HL-60/S4 (cell line): Measurements from ENCODE around the gene ATIC.

Source experiments
- in situ Hi-C: fragments of 300-500 bp; cut with MboI; formaldehyde crosslinking; loops from 2 replicates; pipeline ENCODE4 v1.14.3; 2022; ENCODE audit warnings: low sequenced_read_pairs

Gene ATIC

DNA sequence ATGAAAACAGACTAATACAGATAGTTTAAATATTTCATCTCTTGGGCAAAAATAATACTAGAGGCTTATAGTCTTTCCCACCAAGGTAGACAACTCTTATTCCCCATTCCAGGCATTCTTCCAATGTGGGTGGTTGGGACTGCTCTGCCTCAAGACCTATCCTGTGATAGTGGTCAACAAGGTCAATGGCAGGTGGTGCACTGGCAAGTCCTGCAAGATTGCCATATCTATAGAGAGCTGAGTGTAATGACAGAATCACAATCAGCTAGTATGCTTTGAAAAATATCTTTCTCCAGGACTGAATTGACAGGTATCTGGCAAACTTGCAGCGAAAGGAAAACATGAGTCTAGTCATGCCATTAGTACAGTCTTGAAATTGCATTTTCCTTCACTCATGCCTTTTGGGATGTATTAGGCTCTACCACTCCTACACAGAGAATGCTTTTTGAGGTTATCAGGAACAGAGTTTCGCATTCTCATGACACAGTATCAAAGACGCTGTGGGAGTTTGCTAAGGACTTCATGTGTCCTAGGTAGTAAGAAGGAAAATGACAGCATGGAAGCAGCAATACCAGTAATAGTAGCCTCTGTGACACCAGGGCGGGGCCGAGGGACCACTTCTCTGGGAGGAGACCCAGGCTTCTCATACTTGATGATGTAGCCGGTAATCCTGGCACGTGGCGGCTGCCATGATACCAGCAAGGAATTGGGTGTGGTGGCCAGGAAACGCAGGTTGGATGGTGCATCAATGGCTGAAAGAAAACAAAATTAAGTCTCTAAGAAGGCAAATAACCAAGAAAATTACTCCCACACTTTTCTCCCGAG is 63.0 kb downstream of the ATIC start:
- in situ Hi-C loops: no loop called here

- in situ Hi-C loops: no loop called here
These were observed 63.6 kb downstream of the ATIC start for GRCh38 chr2:215375467-215375830.

GRCh38 chr2:215376103-215376780 is 64.4 kb downstream of the ATIC start:
- in situ Hi-C loops: no loop called here

GRCh38 chr2:215377283-215377682 is 65.4 kb downstream of the ATIC start:
- in situ Hi-C loops: no loop called here

GRCh38 chr2:215378045-215378444 is 66.2 kb downstream of the ATIC start:
- in situ Hi-C loops: no loop called here

DNA sequence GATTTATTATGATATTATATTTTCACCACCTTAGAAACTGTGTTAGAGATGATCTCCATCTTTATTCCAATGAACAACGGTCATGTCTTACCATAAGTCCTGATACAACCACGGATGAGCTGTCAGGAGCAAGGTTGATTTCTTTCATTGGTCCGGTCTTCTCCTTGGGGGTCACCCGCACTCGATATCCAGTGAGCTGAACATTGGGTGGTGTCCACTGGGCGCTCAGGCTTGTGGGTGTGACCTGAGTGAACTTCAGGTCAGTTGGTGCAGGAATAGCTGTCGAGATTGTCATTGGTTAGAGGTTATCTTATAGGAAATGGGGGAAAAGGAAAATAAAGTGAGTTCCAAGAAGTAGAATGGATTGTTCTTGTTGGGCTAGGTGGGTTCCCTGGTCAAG is 67.2 kb downstream of the ATIC start:
- in situ Hi-C loops: no loop called here

- in situ Hi-C loops: no loop called here
These were observed 68.1 kb downstream of the ATIC start for GRCh38 chr2:215379948-215380347.

DNA sequence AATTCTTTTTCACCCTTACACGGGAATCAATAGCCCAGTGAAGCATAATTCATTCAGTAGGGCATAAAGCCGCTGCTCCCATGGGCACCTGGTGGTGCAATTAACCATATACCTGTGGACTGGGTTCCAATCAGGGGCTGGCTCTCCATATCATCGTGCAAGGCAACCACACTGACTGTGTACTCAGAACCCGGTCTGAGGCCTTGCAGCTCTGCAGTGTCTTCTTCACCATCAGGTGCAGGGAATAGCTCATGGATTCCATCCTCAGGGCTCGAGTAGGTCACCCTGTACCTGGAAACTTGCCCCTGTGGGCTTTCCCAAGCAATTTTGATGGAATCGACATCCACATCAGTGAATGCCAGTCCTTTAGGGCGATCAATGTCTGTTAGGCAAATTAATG is 68.8 kb downstream of the ATIC start:
- in situ Hi-C loops: no loop called here

- in situ Hi-C loops: no loop called here
These were observed 70.2 kb downstream of the ATIC start for GRCh38 chr2:215382011-215382410.

DNA sequence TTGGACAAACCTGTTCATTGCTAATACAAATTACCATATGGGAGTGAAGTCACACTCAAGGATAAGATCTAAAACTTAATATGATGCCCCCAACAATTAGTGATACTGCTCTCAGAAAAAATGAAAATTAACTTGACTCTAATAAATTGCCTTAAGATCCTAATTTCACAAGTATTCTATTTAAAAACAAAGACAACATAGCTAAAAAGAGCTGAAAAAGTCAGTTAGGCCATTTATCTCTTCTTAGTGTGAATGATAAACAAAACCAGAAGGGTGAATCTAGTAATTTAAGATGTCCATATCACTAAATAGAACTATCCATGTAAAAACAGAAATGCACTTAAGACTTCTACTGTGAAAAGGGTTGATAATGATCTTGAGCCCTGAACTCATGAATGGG is 70.6 kb downstream of the ATIC start:
- in situ Hi-C loops: no loop called here

DNA sequence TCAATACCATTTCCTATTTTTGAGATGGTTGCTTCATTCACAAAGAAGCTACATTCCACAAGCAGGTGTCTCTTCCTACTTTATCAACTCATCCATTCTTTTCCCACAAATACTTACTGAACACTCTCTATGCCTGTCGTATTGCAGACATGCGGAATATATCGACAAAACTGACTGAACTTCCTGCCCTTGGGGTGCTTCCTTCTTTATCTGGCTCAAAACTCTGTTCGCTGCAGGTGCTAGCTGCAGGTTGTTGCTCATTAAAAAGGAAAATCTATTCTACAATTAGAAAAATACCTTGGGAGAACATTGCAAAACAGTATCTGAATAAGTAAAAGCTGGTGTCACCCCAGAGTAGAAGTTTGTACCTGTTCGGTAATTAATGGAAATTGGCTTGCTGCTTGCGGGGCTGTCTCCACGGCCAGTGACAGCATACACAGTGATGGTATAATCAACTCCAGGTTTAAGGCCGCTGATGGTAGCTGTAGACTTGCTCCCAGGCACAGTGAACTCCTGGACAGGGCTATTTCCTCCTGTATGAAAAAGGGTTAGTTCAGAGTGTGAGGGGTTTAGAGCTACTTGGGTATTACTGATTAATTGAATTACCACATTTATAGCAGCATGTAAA is 71.9 kb downstream of the ATIC start:
- in situ Hi-C loops: no loop called here

DNA sequence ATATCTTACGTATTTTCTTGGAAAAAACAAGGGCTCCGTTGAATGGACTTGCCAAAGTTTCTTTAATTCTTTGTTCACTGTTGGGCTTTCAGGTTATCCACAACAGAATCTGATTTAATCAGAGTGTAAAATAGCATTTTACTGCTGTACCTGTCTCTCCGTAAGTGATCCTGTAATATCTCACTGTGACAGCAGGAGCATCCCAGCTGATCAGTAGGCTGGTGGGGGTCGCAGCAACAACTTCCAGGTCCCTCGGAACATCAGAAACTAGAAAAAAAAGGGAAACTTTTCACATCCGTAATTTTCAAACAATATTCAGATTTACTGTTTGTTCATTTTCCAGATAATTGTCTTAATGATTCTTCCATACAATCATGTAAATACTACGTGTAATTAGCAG is 72.9 kb downstream of the ATIC start:
- in situ Hi-C loops: no loop called here

GRCh38 chr2:215386566-215386965 is 74.7 kb downstream of the ATIC start:
- in situ Hi-C loops: no loop called here

DNA sequence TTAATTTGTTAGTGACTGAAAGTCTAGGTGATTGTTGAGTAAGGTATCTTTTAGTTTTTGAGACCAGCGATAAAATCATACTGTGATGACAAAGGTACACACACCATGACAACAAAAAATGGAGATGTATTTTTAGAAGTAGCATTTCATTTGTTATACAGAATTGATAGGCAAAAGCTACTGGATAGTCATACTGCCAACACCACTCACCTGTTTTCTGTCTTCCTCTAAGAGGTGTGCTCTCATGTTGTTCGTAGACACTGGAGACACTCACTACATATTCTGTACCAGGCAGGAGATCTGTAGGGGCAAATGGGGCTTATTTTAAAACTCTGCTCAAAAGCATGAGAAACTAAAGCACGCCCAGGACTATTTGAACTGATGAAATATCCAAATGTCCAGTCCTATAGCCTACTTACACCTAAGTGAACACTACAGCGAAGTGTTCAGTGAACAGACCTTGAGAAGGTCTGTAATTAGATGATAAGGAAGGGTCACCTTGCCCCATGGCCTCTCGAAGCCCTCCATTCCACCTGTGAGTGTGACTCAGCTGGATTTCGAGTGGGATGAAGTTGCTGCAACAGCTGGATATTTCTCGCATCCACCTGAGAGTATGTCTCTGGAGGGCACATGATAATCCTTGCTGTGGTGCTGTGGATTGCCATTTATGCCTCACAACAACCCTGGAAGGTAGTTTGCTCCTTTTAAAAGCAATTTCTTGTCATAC is 76.3 kb downstream of the ATIC start:
- in situ Hi-C loops: no loop called here

DNA sequence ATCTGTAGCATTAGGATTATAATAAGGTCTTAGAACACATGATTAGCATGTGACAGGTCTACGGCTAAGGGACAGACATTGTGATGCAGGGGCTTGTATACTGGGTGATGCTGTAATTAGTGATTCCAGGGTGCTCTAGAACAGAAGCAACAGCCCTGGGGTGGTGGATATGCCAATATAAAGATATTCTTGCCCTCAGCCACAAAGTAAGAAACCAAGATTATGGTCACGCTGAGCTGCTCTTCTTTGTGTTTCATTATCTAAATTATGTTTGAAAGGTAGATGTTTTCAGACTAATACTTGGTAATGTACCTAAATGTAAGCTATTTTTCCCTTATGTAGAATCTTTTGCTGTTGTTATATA is 78.7 kb downstream of the ATIC start:
- in situ Hi-C loops: no loop called here

- in situ Hi-C loops: no loop called here
These were observed 79.7 kb downstream of the ATIC start for GRCh38 chr2:215391531-215391930.

GRCh38 chr2:215392164-215392563 is 80.3 kb downstream of the ATIC start:
- in situ Hi-C loops: no loop called here

- in situ Hi-C loops: no loop called here
These were observed 80.9 kb downstream of the ATIC start for GRCh38 chr2:215392687-215393270.

GRCh38 chr2:215394102-215394805 is 82.4 kb downstream of the ATIC start:
- in situ Hi-C loops: no loop called here

- in situ Hi-C loops: no loop called here
These were observed 84.0 kb downstream of the ATIC start for GRCh38 chr2:215395687-215396460.
